IPS-20b (cell line): ENCODE results near the gene OR9A2.

Experiments used
- H3K27ac ChIP-seq: one replicate; pipeline ENCODE4 v1.5.1; 2013; ENCODE audit warnings: low read length
- H3K27me3 ChIP-seq: 2 replicates; pipeline ENCODE4 v1.6.1; 2013; ENCODE audit warnings: mild to moderate bottlenecking, low read length, inconsistent platforms; ENCODE audit not compliant: insufficient read depth
- H3K36me3 ChIP-seq: 2 replicates; pipeline ENCODE4 v1.6.1; 2013; ENCODE audit warnings: low read depth, mild to moderate bottlenecking, inconsistent platforms, low read length, moderate library complexity; ENCODE audit not compliant: insufficient read depth
- H3K4me1 ChIP-seq: 2 replicates; pipeline ENCODE4 v1.6.1; 2013; ENCODE audit warnings: mild to moderate bottlenecking, control low read depth, inconsistent platforms, low read length, moderate library complexity; ENCODE audit not compliant: insufficient read depth
- H3K4me3 ChIP-seq: 2 replicates; pipeline ENCODE4 v1.5.1; 2013; ENCODE audit warnings: mild to moderate bottlenecking, low read length, inconsistent platforms
- H3K9ac ChIP-seq: 2 replicates; pipeline ENCODE4 v1.6.1; 2013; ENCODE audit warnings: low read depth, mild to moderate bottlenecking, inconsistent platforms, low read length, moderate library complexity
- H3K9me3 ChIP-seq: 2 replicates; pipeline ENCODE4 v1.6.1; 2013; ENCODE audit warnings: mild to moderate bottlenecking, low read depth, low read length, inconsistent platforms; ENCODE audit not compliant: insufficient read depth

OR9A2 gene

GRCh38 chr7:143027032-143027431, at the start of gene OR9A2:
Gene OR9A2 (minus strand): TSS chr7:143027132. CDS start chr7:143027132, 0 bp downstream.
- Histone ChIP-seq H3K27ac (no peak within 1 kb of the TSS), H3K27me3 (no peaks in the 10 kb centered on the region), H3K4me1 (no peaks in the 10 kb centered on the region)

GRCh38 chr7:143074141-143074540, 47.2 kb upstream of the OR9A2 start:
- Histone ChIP-seq H3K27ac (no peak overlapping the region), H3K27me3 (no peaks in the 10 kb centered on the region), H3K4me3 (no peak overlapping the region), H3K9ac (no peak overlapping the region), H3K4me1 (no peaks in the 10 kb centered on the region; the same call in 1 of the 2 replicates), H3K36me3 (no peaks in the 10 kb centered on the region), H3K9me3 (no peaks in the 10 kb centered on the region)

More at GRCh38 chr7:143027032-143027431, at the start of gene OR9A2:
- Histone ChIP-seq H3K9ac (no peak within 1 kb of the TSS), H3K9me3 (no peaks in the 10 kb centered on the region), H3K36me3 (no peaks in the 10 kb centered on the region), H3K4me3 (no peak within 1 kb of the TSS)

- Histone ChIP-seq H3K4me3 (no peak overlapping the region), H3K9me3 (no peaks in the 10 kb centered on the region), H3K27me3 (no peaks in the 10 kb centered on the region), H3K9ac (no peak overlapping the region), H3K4me1 (no peaks in the 10 kb centered on the region; the same call in 1 of the 2 replicates), H3K36me3 (no peaks in the 10 kb centered on the region), H3K27ac (no peak overlapping the region)
Measured at GRCh38 chr7:143073556-143073955, 46.6 kb upstream of the OR9A2 start.

- H3K4me1 ChIP-seq, result no peaks in the 10 kb centered on the region; the same call in 1 of the 2 replicates
- H3K36me3 ChIP-seq, result no peaks in the 10 kb centered on the region
- no peak overlapping the region for H3K4me3 ChIP-seq
- no peak overlapping the region for H3K27ac ChIP-seq
- H3K9me3 ChIP-seq, result no peaks in the 10 kb centered on the region
- no peak overlapping the region for H3K9ac ChIP-seq
- H3K27me3 ChIP-seq, result no peaks in the 10 kb centered on the region
Measured at GRCh38 chr7:143069912-143070500, 43.1 kb upstream of the OR9A2 start.

- no peaks in the 10 kb centered on the region; the same call in 1 of the 2 replicates for H3K4me1 ChIP-seq
Measured at GRCh38 chr7:143068446-143068845, 41.5 kb upstream of the OR9A2 start.

GRCh38 chr7:143063741-143064140, 36.8 kb upstream of the OR9A2 start:
- H3K9ac ChIP-seq, result no peak overlapping the region
- no peaks in the 10 kb centered on the region for H3K9me3 ChIP-seq
- no peaks in the 10 kb centered on the region for H3K4me1 ChIP-seq
- H3K36me3 ChIP-seq, result no peaks in the 10 kb centered on the region
- H3K4me3 ChIP-seq, result no peak overlapping the region
- no peak overlapping the region for H3K27ac ChIP-seq
- no peaks in the 10 kb centered on the region for H3K27me3 ChIP-seq

More at GRCh38 chr7:143068446-143068845, 41.5 kb upstream of the OR9A2 start:
- Histone ChIP-seq H3K27me3 (no peaks in the 10 kb centered on the region), H3K27ac (no peak overlapping the region), H3K36me3 (no peaks in the 10 kb centered on the region), H3K9ac (no peak overlapping the region), H3K9me3 (no peaks in the 10 kb centered on the region), H3K4me3 (no peak overlapping the region)

- Histone ChIP-seq H3K9me3 (no peaks in the 10 kb centered on the region), H3K4me1 (no peaks in the 10 kb centered on the region), H3K27me3 (no peaks in the 10 kb centered on the region), H3K4me3 (no peak overlapping the region), H3K27ac (no peak overlapping the region), H3K9ac (no peak overlapping the region), H3K36me3 (no peaks in the 10 kb centered on the region)
Measured at GRCh38 chr7:143055754-143056153, 28.8 kb upstream of the OR9A2 start.

- Histone ChIP-seq H3K4me3 (no peak overlapping the region), H3K4me1 (no peaks in the 10 kb centered on the region), H3K27me3 (no peaks in the 10 kb centered on the region), H3K9ac (no peak overlapping the region), H3K36me3 (no peaks in the 10 kb centered on the region), H3K9me3 (no peaks in the 10 kb centered on the region), H3K27ac (no peak overlapping the region)
Measured at GRCh38 chr7:143054621-143055020, 27.7 kb upstream of the OR9A2 start.

GRCh38 chr7:143052041-143052440, 25.1 kb upstream of the OR9A2 start, which contains the start of gene OR6V1:
Gene OR6V1 (plus strand): TSS chr7:143052341. CDS start chr7:143052341, 0 bp downstream.
- H3K27me3 ChIP-seq, result no peaks in the 10 kb centered on the region
- H3K36me3 ChIP-seq, result no peaks in the 10 kb centered on the region
- no peaks in the 10 kb centered on the region for H3K9me3 ChIP-seq
- H3K4me3 ChIP-seq, result no peak within 1 kb of the TSS
- no peak within 1 kb of the TSS for H3K9ac ChIP-seq
- H3K27ac ChIP-seq, result no peak within 1 kb of the TSS
- no peaks in the 10 kb centered on the region for H3K4me1 ChIP-seq

GRCh38 chr7:143050931-143051330, 24.0 kb upstream of the OR9A2 start:
- no peak overlapping the region for H3K4me3 ChIP-seq

GRCh38 chr7:143049362-143049761, 22.4 kb upstream of the OR9A2 start:
- no peak overlapping the region for H3K9ac ChIP-seq
- no peaks in the 10 kb centered on the region for H3K9me3 ChIP-seq
- H3K4me3 ChIP-seq, result no peak overlapping the region
- H3K27me3 ChIP-seq, result no peaks in the 10 kb centered on the region
- no peaks in the 10 kb centered on the region for H3K36me3 ChIP-seq
- no peak overlapping the region for H3K27ac ChIP-seq
- no peaks in the 10 kb centered on the region for H3K4me1 ChIP-seq

More at GRCh38 chr7:143050931-143051330, 24.0 kb upstream of the OR9A2 start:
- no peak overlapping the region for H3K9ac ChIP-seq
- no peaks in the 10 kb centered on the region for H3K36me3 ChIP-seq
- H3K9me3 ChIP-seq, result no peaks in the 10 kb centered on the region
- H3K27ac ChIP-seq, result no peak overlapping the region
- H3K27me3 ChIP-seq, result no peaks in the 10 kb centered on the region
- H3K4me1 ChIP-seq, result no peaks in the 10 kb centered on the region

- Histone ChIP-seq H3K9me3 (no peaks in the 10 kb centered on the region), H3K27me3 (no peaks in the 10 kb centered on the region), H3K36me3 (no peaks in the 10 kb centered on the region), H3K4me3 (no peak overlapping the region), H3K27ac (no peak overlapping the region), H3K9ac (no peak overlapping the region), H3K4me1 (no peaks in the 10 kb centered on the region)
Measured at GRCh38 chr7:143048827-143049226, 21.9 kb upstream of the OR9A2 start.
